C4-2B (cell line): ENCODE data around the gene GPR42.

Experiments used
- CTCF ChIP-seq: fragments of 450-650 bp; conservative IDR thresholded peaks from 2 replicates; pipeline ENCODE4 v1.5.1; 2017; ENCODE audit warnings: mild to moderate bottlenecking
- ZFX ChIP-seq: fragments of 450-650 bp; IDR thresholded peaks from 2 replicates; pipeline ENCODE4 v1.6.1; 2017

- TF ChIP-seq CTCF = no peak
- TF ChIP-seq ZFX = no peak
These were observed 16.0 kb upstream of the GPR42 start for GRCh38 chr19:35354898-35355297.
